GM12891 (cell line): Measurements from ENCODE around the gene PDZD2.

Experiments used
- POLR2A ChIP-seq: IDR thresholded peaks from 2 replicates; pipeline ENCODE4 v1.6.1; 2011; ENCODE audit warnings: low read depth, low read length, control low read depth
- SPI1 ChIP-seq: IDR thresholded peaks from 2 replicates; pipeline ENCODE4 v1.6.1; 2011; ENCODE audit warnings: low read depth, low read length, control low read depth
- TAF1 ChIP-seq: IDR thresholded peaks from 2 replicates; pipeline ENCODE4 v1.6.1; 2011; ENCODE audit warnings: low read depth, low read length, control low read depth

- TF ChIP-seq TAF1 (no peak), POLR2A (no peak), SPI1 (no peak)
Observed at GRCh38 chr5:32109236-32109635, 470.3 kb downstream of the PDZD2 start.
